Testis (tissue), 2 donors: ENCODE data around the gene SFRP5.

Experiments
- CTCF ChIP-seq, 3 experiments: fragments of 450-650 bp in 2 of 3; fragments of 200-600 bp in 1 of 3; sonication (generic) in 1 of 3; IDR thresholded peaks; one replicate each; pipeline ENCODE4 v1.5.1; 2016 to 2019; ENCODE audit warnings: antibody characterized with exemption in 3 of 3, mild to moderate bottlenecking in 2 of 3, moderate library complexity in 1 of 3
- POLR2A ChIP-seq: fragments of 450-650 bp; IDR thresholded peaks from one replicate; pipeline ENCODE4 v1.6.1; 2017; ENCODE audit warnings: antibody characterized with exemption, mild to moderate bottlenecking, moderate library complexity

DNA sequence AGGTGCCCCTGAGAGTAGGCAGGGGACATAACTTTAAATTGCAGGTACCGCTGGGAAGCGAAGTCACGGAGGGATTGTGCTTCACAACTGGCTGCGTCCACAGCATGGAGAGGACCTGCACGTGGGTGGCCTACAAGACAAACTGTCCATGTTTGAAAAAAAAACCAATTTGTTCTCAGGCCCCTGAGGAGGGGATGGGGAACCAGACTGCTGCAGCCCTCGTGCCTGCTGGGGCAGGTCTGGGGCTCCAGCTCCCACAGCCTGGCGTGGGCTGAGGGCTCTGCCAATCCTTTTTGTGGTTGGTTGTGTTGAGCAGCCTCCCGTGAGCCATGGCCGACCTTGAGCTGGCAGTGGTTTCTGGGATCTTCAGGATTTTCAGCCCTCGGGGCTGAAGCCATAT, 9.7 kb downstream of the SFRP5 start:
- no peak for TF ChIP-seq POLR2A
- no peak for TF ChIP-seq CTCF (IDR thresholded peaks at IDR 0.05)
